Activated CD4-positive, CD25-positive, alpha-beta regulatory T cell treated with anti-CD3 and anti-CD28 coated beads, Interleukin-2, amount 50 U/mL, for 24 hours (primary cell): ENCODE data around the gene PA2G4.
"Not testable (repeated sequence)": the region's sequence is repeated elsewhere in the genome, so short reads cannot be mapped to it uniquely, and the experiment has no call there.

Experiments
- ATAC-seq, 2 donors: fragments of 150-1000 bp; cut with Tn5 transposase; one replicate each; pipeline ENCODE4 v1.10.0; 2021; ENCODE audit warnings: mild to moderate bottlenecking in 1 of 2, moderate library complexity in 1 of 2

Gene PA2G4

DNA sequence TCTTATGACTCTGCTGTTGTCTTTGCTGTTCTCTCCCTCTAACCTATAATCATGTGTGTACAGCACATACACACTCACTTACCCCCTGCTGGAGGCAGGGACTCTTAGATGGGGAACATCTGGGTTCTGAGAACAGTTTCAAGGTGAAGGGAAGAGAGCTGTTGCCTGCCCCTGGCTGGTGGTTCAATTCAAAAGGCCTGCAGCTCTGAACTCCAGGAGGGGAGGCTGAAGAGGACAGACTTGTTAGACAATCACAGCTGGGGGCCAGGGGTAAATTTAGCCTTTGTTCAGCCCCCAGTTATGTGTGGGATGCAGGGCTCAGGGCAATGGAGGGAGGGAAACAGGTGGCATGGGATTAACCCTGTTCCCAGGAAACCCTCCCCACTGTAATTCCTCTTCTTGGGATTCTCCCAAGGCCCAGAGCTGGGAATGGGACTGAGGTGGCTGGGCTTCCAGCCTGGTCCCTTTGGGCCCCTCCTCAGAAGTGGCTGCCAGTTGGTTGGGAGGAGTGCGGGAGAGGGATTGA is 50.0 kb downstream of the PA2G4 start:
- ATAC-seq = no peak

GRCh38 chr12:56154818-56155217 is 50.5 kb downstream of the PA2G4 start:
- ATAC-seq = no peak

DNA sequence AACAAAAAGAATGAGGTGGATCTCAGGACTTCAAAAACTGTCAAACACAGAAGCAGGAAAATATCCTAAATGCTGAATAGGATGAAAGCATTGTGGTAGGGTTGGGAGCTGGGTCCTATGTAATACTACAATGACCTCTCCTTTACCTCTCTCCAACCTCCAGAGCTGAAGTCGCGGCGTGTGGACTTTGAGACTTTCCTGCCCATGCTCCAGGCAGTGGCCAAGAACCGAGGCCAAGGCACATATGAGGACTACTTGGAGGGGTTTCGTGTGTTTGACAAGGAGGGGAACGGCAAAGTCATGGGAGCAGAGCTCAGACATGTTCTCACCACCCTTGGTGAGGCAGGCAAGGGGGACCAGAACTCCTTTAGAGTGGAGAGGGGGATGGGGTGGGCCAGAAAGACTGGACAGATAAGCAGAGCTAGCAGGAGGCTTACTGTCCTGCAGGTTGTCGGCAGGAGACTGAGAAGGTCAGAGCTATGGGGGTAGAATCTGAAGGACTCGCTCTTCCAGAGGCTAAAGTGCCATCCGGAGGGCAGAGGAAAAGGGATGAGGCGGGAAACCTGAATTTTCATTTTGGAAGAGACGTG is 51.0 kb downstream of the PA2G4 start:
- no peak for ATAC-seq

- ATAC-seq = not testable (repeated sequence)
Measured at GRCh38 chr12:56156464-56157200, 52.3 kb downstream of the PA2G4 start.

DNA sequence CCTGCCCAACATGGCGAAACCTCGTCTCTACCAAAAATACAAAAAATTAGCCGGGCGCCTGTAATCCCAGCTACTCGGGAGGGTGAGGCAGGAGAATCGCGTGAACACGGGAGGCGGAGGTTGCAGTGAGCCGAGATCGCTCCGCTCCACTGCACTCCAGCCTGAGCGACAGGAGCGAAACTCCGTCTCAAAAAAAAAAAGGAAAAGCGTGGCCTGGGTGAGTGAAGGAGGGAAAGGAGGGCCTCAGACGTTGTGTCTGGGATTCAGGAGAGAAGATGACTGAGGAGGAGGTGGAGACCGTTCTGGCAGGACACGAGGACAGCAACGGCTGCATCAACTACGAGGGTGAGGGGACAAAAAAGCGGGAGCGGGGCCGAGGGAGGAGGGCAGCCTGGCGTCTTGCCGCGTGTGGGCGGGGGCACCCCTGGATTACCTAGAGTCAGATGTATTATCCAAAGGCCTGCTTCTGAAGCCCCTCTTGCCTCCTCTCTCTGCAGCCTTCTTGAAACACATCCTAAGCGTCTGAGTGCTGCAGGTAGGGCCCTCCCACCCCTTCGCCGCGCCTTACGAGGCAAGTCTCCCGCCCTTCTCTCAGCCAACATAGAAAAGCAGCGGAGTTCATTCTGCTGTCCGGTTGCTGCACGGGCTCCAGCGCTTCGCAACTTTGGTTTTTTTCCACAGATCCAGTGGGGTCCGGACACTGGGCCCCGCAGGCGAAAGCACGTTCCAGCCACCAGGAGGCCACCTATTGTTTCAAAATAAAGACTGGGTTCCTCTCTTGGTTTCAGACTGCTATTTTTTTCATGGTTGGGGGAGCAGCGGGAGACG is 53.1 kb downstream of the PA2G4 start:
- peak; percentile 24 to 26 for ATAC-seq

DNA sequence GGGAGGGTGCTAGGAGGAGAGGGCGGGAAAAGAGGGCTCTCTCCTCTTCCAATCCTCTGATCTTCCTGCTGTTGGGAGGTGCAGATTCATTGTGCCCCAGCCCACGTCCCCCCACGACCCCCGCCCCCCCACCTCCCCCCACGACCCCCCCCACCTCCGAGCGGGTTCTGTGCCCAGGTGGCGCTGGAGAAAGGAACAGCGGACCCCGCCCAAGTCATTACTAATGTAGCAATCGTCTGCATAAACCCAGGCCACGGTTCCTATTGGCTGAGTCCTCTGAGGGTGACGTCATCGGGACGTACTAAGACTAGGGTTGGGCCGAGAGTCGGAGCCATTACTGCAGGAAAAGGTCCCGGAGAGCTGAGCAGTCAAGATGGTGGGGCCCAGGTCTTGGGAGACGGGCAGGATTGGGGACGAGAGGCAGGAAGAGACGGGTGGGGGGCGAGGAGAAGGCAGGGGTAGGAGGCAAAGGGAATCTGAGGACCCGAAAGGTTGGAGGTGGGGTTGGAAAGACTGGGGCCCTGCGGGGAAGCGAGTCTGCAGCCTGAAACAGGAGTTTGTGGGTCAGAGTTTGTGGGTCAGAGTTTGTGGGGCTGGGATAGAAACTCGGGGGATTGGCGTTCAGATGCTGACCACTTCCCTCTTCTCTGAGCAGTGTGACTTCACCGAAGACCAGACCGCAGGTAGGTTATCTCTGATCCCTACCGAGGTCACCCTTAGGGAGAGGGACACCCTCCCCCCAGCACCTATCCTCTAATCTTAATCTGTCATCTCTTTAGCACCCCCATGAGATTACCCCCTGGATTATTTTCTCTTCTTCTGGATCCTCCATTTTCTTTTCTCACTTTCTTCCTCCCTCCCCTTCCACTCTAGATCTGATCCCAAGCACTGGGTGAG is 53.9 kb downstream of the PA2G4 start, which contains the start of gene MYL6:
TSS of gene MYL6 (plus strand) at position 331 of the 897 bp plus-strand sequence. CDS start at position 374, 43 bp downstream.
- ATAC-seq = peak; percentile 93 to 94

DNA sequence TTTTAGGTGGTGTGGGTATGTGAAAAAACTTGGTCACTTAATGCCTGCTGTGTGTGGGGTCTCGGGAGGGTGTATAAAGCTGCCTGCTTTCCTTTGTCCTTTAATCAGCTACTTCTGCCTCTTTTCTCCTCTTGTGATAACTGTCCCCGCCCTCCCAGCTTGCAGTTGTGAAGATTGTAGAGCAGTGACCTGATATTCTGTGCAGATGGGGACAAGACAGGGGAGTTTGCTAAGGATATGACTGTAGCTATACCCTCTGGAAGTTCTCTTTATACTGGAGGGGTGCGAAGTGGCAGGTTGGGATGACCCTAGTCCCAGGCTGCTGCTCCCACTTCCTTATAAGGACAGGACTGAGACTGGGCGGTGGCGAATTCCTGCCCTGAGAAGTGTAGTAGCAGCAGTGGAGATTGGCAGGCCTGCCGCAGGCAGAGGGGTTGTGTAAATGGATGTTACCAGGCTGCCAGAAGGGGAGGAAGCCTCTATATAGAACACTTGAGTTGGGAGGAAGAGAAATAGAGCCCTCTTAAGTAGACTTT is 54.6 kb downstream of the PA2G4 start:
- no peak for ATAC-seq

- no peak for ATAC-seq
Measured at GRCh38 chr12:56159482-56160192, 55.3 kb downstream of the PA2G4 start.

DNA sequence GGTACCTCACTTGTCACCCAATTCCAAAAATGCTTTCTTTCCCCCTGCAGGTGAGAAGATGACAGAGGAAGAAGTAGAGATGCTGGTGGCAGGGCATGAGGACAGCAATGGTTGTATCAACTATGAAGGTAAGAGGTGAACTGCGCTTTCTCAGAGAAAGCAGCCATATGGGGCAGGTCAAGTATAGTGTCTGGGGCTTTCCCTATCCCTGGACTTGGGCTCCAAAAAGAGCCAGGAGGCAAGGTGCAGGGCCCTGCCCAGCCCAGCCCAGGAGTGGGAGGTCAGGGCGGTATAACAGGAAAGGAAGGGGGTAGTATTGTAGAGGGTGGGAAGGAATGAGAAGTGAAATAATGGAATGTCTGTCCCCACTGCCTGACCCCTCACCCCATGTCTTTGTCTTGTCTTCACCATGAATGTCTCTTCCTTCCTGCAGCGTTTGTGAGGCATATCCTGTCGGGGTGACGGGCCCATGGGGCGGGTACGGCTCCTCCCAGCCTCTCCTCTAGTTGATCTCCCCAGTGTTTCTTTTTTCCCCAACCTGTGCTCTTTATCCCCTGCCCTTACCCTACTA is 55.9 kb downstream of the PA2G4 start:
- ATAC-seq = peak; percentile 28 to 53

DNA sequence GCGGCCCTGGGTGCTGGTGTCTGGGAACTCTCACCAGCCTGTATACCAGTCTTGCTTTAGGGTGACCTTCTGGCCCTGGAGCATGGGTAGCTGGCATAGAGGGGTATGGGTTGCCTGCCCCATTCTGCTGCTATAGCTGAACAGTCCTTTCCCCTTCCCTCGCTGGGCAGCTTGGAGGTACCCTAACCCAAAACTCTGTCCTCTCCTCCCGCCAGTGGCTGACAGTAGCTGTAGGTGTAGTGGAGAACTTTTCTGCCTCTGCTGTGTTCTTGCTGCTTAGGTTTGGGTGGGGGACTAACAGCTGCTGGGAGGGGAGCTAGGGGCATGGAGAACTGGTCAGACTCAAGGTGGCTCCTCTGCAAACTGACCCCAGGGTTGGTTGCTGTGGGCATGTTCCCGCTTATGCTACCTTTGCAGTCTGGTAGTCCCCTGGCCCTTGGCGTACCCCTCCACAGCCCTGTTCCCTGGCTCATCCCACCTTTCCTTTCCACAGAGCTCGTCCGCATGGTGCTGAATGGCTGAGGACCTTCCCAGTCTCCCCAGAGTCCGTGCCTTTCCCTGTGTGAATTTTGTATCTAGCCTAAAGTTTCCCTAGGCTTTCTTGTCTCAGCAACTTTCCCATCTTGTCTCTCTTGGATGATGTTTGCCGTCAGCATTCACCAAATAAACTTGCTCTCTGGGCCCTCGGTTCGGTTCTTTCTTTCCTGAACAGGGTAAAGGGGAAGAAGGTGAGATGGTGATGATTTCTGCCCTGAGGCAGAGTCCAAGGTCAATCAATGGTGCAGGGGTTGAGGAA is 56.7 kb downstream of the PA2G4 start:
- ATAC-seq = no peak

DNA sequence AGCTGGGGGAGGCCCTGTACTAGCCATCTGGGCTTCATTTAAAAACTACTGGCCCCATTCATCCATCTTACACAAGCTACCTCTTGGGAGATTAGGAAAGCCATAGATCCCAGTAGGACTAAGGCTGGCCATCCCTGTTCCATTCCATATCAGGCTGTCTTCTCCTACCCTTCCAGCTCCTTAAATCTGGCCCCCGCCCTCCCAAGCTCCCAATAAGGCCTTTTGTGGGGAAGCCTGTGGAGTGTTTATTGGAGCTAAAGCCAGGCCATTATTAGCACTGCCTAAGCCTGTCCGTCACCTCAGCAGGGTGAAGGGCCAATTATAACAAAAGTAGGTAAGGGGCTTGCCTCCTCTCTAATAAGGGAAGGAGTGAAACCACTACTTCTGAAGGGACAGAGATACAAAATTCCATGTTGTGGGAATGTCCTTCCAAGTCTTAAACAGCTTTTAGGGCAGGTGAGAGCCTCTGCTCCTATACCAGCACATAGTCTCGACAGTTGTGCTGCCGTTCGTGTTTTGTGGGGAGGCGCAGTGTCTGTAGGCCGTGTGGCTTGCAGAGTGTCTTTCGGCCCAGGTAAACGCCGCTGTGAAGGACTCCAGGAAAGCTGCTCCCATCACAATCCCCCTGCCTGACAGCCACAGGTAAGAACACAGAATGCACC is 57.5 kb downstream of the PA2G4 start:
- no peak for ATAC-seq

DNA sequence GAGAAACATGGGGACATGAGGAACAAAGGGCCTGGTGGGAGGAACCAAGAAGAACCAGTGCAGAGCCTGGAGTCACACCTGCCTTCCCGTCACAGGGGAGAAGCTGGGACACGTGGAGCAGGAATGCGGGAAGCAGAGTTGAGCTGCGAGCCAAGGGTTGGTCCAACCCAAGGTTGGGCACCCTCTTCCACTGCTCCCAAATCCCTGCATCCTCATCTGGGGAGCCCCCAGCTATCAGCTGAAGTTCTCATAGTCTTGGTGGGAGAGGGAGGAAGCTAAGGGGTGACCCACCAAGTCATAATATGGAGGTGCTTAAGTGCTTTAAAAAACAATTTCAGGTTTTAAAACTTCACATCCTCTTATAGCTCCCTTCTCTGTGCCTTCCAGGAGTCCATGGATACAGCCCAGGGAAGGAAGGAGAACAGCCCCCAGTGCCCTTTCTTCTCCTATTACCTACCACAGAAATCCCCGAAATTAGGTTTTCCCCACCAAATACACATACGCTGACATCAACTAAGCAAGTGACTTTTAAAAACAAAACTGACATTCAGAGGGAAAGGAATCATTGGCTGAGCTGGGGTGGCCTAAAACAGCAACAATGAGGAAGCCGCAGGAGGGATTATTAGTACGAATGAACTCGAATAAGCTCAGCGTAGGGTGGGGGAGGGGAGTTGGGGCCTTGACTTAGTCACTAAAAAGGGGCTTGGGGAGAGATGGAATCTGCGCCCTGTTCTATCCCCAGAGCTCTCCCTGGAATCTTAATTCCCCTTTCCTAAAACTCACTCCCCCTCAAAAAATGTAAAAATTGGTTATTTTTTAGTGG is 58.3 kb downstream of the PA2G4 start:
- no peak for ATAC-seq
